GM23338 (cell line): ENCODE results near the gene ATP10D. TPM values are rescaled to one million over a fixed set of nuclear protein-coding genes. Genes with fewer than 3 reads are reported as not detected.

Experiments
- ATAC-seq: fragments of 200-7000 bp; cut with Tn5 transposase; 3 replicates; pipeline ENCODE4 v1.9.1; 2020
- DNase-seq: peaks from one replicate; pipeline ENCODE4 v3.0.0-alpha.2; 2015; ENCODE audit warnings: low spot score
- H2AFZ ChIP-seq: fragments of 200-600 bp; sonication (generic); 2 replicates; pipeline ENCODE4 v1.8.0; 2016; ENCODE audit warnings: antibody characterized with exemption, mild to moderate bottlenecking, moderate library complexity
- H3F3A ChIP-seq: fragments of 200-600 bp; sonication (generic); replicated peaks from 2 replicates; pipeline ENCODE4 v1.8.0; 2017; ENCODE audit warnings: antibody characterized with exemption, mixed run types, low read depth
- H3K27ac ChIP-seq: fragments of 200-600 bp; sonication (generic); 2 replicates; pipeline ENCODE4 v1.6.1; 2016; ENCODE audit warnings: low read depth
- H3K27me3 ChIP-seq: fragments of 200-600 bp; sonication (generic); 2 replicates; pipeline ENCODE4 v1.8.0; 2016; ENCODE audit warnings: mild to moderate bottlenecking, mixed run types, moderate library complexity; ENCODE audit not compliant: insufficient read depth
- H3K36me3 ChIP-seq: fragments of 200-600 bp; sonication (generic); 2 replicates; pipeline ENCODE4 v1.8.0; 2016; ENCODE audit warnings: mild to moderate bottlenecking; ENCODE audit not compliant: insufficient read depth
- H3K4me1 ChIP-seq: fragments of 200-600 bp; sonication (generic); 2 replicates; pipeline ENCODE4 v1.8.0; 2016; ENCODE audit warnings: mild to moderate bottlenecking, moderate library complexity; ENCODE audit not compliant: insufficient read depth
- H3K4me2 ChIP-seq: fragments of 200-600 bp; sonication (generic); 2 replicates; pipeline ENCODE4 v1.7.1; 2017; ENCODE audit warnings: mixed run types
- H3K4me3 ChIP-seq: fragments of 200-600 bp; sonication (generic); 2 replicates; pipeline ENCODE4 v1.6.1; 2016; ENCODE audit warnings: mixed run types
- H3K79me2 ChIP-seq: fragments of 200-600 bp; sonication (generic); replicated peaks from 2 replicates; pipeline ENCODE4 v1.8.0; 2017; ENCODE audit warnings: mild to moderate bottlenecking; ENCODE audit not compliant: insufficient read depth
- H3K9me2 ChIP-seq: fragments of 200-600 bp; sonication (generic); 2 replicates; pipeline ENCODE4 v1.8.0; 2017; ENCODE audit not compliant: insufficient read depth
- H4K20me1 ChIP-seq: fragments of 200-600 bp; sonication (generic); replicated peaks from 2 replicates; pipeline ENCODE4 v1.8.0; 2017; ENCODE audit warnings: mild to moderate bottlenecking; ENCODE audit not compliant: insufficient read depth
- H3K27ac Mint-ChIP-seq: 2 replicates; pipeline ENCODE4 v1.8.0; 2020; ENCODE audit warnings: inconsistent platforms, mild to moderate bottlenecking, moderate library complexity, mixed read lengths
- H3K27me3 Mint-ChIP-seq: 3 replicates; pipeline ENCODE4 v1.8.0; 2022; ENCODE audit warnings: low read depth, mild to moderate bottlenecking, moderate library complexity, mixed read lengths, inconsistent platforms; ENCODE audit not compliant: insufficient read depth, poor library complexity
- H3K36me3 Mint-ChIP-seq: 3 replicates; pipeline ENCODE4 v1.8.0; 2021; ENCODE audit warnings: low read depth, mild to moderate bottlenecking, inconsistent platforms, moderate library complexity, mixed read lengths
- H3K4me1 Mint-ChIP-seq: 3 replicates; pipeline ENCODE4 v1.8.0; 2020; ENCODE audit warnings: mild to moderate bottlenecking, inconsistent platforms, mixed read lengths
- H3K4me3 Mint-ChIP-seq: 3 replicates; pipeline ENCODE4 v1.8.0; 2021; ENCODE audit warnings: moderate library complexity, mild to moderate bottlenecking, inconsistent platforms, mixed read lengths
- H3K9me3 Mint-ChIP-seq: 3 replicates; pipeline ENCODE4 v1.8.0; 2020; ENCODE audit warnings: moderate library complexity, mild to moderate bottlenecking, inconsistent platforms, mixed read lengths
- CREB1 ChIP-seq: fragments of 250-450 bp; sonication (Bioruptor Pico); IDR thresholded peaks from 2 replicates; pipeline ENCODE4 v1.5.0; 2020; ENCODE audit warnings: low read depth, mild to moderate bottlenecking, moderate library complexity
- CTCF ChIP-seq, 2 experiments: fragments of 200-600 bp in 1 of 2; sonication (generic) in 1 of 2; conservative IDR thresholded peaks; 2 replicates each; pipeline versions ENCODE4 v1.5.1 to v1.6.1; 2016 to 2017; ENCODE audit warnings: antibody characterized with exemption in 2 of 2, low read depth in 2 of 2, mild to moderate bottlenecking in 2 of 2, moderate library complexity in 1 of 2
- ETS1 ChIP-seq: IDR thresholded peaks from 2 replicates; pipeline ENCODE4 v1.6.1; 2016; ENCODE audit warnings: antibody characterized with exemption
- EZH2 ChIP-seq: fragments of 200-600 bp; sonication (generic); IDR thresholded peaks from one replicate; pipeline ENCODE4 v1.8.0; 2017; ENCODE audit warnings: antibody characterized with exemption, mild to moderate bottlenecking, low read depth; ENCODE audit not compliant: unreplicated experiment
- EZH2phosphoT487 ChIP-seq: fragments of 200-600 bp; sonication (generic); IDR thresholded peaks from one replicate; pipeline ENCODE4 v1.8.1; 2018; ENCODE audit warnings: antibody characterized with exemption; ENCODE audit not compliant: unreplicated experiment
- JUNB ChIP-seq: IDR thresholded peaks from one replicate; pipeline ENCODE4 v1.6.1; 2016; ENCODE audit warnings: antibody characterized with exemption; ENCODE audit not compliant: unreplicated experiment
- NANOG ChIP-seq: IDR thresholded peaks from 2 replicates; pipeline ENCODE4 v1.6.1; 2016; ENCODE audit warnings: antibody characterized with exemption, borderline replicate concordance
- POLR2AphosphoS5 ChIP-seq: IDR thresholded peaks from 2 replicates; pipeline ENCODE4 v1.6.1; 2016; ENCODE audit warnings: antibody characterized with exemption, low read depth
- REST ChIP-seq: IDR thresholded peaks from one replicate; pipeline ENCODE4 v1.6.1; 2018; ENCODE audit warnings: antibody characterized with exemption; ENCODE audit not compliant: unreplicated experiment
- STAT1 ChIP-seq: IDR thresholded peaks from one replicate; pipeline ENCODE4 v1.6.1; 2016; ENCODE audit warnings: antibody characterized with exemption; ENCODE audit not compliant: unreplicated experiment
- ZNF114 ChIP-seq: fragments of 250-450 bp; sonication (Bioruptor Pico); IDR thresholded peaks from 2 replicates; pipeline ENCODE4 v1.5.0; 2020; ENCODE audit warnings: mild to moderate bottlenecking, moderate library complexity
- polyA plus RNA-seq: library from polyadenylated mRNA; unstranded; fragments of >200 nt; fragmentation: Nextera tagmentation; extraction: Ambion mirVana; gene quantifications from 2 replicates; pipeline ENCODE4 v1.2.1, GENCODE V29; 2016
- total RNA-seq: library from RNA; depleted of rRNA; stranded (reverse); fragments of >200 nt; shearing (Covaris generic); gene quantifications from 2 replicates; pipeline ENCODE4 v1.2.3, GENCODE V29; 2014

The ATP10D gene
- total and polyA plus RNA-seq, 2 experiments from 2014 or later, result 4.5 to 4.7 TPM

GRCh38 chr4:47560682-47561081 is 75.6 kb downstream of the ATP10D start:
- no peak overlapping the region for H3K4me2 ChIP-seq
- ATAC-seq (no peak), DNase-seq (no peak)
- H3K27me3 ChIP-seq, result no peaks in the 10 kb centered on the region
- Mint-ChIP-seq H3K4me3 (no peak overlapping the region), H3K4me1 (peaks cover 4% of the 10 kb centered on the region; the same call in 2 of the 3 replicates), H3K27me3 (peaks cover 4% of the 10 kb centered on the region), H3K36me3 (no peaks in the 10 kb centered on the region), H3K9me3 (no peaks in the 10 kb centered on the region), H3K27ac (no peak overlapping the region)
- H3K36me3 ChIP-seq, result no peaks in the 10 kb centered on the region
- H3K4me3 ChIP-seq, result no peak overlapping the region
- H4K20me1 ChIP-seq, result no peaks in the 10 kb centered on the region
- no peak overlapping the region for H3K27ac ChIP-seq
- no peaks in the 10 kb centered on the region for H3F3A ChIP-seq
- no peaks in the 10 kb centered on the region for H3K79me2 ChIP-seq
- no peak overlapping the region for H2AFZ ChIP-seq
- no peaks in the 10 kb centered on the region for H3K9me2 ChIP-seq
- H3K4me1 ChIP-seq, result no peaks in the 10 kb centered on the region
- no peak for TF ChIP-seq REST

- Histone ChIP-seq H3K79me2 (no peaks in the 10 kb centered on the region), H3K27me3 (no peaks in the 10 kb centered on the region), H3K36me3 (no peaks in the 10 kb centered on the region), H2AFZ (no peak overlapping the region), H3K4me2 (no peak overlapping the region), H3K4me1 (no peaks in the 10 kb centered on the region), H3K9me2 (no peaks in the 10 kb centered on the region), H4K20me1 (no peaks in the 10 kb centered on the region), H3F3A (no peaks in the 10 kb centered on the region), H3K27ac (no peak overlapping the region), H3K4me3 (no peak overlapping the region)
- H3K27me3 Mint-ChIP-seq, result peaks cover 4% of the 10 kb centered on the region
- ATAC-seq (no peak), DNase-seq (no peak)
- H3K36me3 Mint-ChIP-seq, result no peaks in the 10 kb centered on the region
- no peaks in the 10 kb centered on the region for H3K9me3 Mint-ChIP-seq
- peaks cover 4% of the 10 kb centered on the region; the same call in 2 of the 3 replicates for H3K4me1 Mint-ChIP-seq
- no peak overlapping the region for H3K4me3 Mint-ChIP-seq
- H3K27ac Mint-ChIP-seq, result no peak overlapping the region
- TF ChIP-seq REST (no peak), CTCF (conservative IDR thresholded peaks at IDR 0.05; ENCODE audit: low read depth in 2 of 2) (no peak), NANOG (no peak), STAT1 (no peak), EZH2phosphoT487 (no peak), ZNF114 (CRISPR knock-in tag) (no peak), CREB1 (CRISPR knock-in tag) (no peak), EZH2 (no peak), POLR2AphosphoS5 (no peak), ETS1 (no peak), JUNB (no peak)
These were observed 76.3 kb downstream of the ATP10D start for GRCh38 chr4:47561331-47561730.
